GM19468 (cell line): ENCODE results near the gene ANO8.
"Not testable (repeated sequence)": the region's sequence is repeated elsewhere in the genome, so short reads cannot be mapped to it uniquely, and the experiment has no call there.

Experiments used
- ATAC-seq: cut with Tn5 transposase; IDR thresholded peaks from one replicate; pipeline ENCODE4 v1.9.1; 2021; ENCODE audit warnings: mild to moderate bottlenecking, moderate library complexity, moderate number of reproducible peaks; ENCODE audit not compliant: unreplicated experiment; ENCODE audit errors: extremely low read depth

The ANO8 gene

DNA sequence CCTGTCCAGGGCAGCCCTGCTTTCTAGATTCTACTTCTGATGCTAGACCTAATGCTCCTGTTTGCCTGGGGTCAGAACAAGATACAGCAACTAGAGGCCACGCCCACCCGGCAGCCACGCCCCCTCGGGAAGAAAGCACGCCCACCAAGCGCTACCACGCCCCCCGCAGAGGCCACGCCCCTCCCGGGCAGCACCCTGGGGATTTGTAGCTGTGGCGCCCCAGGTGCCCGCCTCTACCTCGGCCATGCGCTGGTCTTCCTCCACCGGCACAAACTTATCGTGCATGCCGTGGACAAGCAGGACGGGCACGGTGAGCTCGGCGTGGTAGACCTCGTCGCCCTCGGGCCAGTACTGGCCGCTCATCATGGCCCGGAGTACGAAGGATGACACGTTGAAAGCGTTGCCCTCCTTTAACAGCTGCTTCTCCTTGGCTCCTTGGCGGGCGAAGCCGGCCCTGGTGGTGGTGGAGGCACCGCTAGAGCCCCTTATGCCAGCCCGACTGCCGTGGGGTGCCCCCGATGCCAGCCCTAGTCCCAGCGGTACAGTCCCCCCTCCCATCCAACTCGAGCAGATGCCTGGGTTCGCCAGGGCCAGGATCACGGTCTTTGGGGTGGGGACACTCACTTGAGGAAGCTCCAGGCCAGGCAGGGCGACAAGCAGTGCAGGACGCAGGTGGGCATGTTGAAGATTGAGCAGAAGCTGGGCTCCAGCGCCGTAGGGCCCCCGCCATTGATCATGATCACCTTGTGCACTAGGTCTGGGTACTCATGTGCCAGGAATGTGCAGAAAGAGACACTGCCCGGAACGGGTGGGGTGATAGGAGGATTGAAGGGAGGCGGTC lies 40.4 kb downstream of the ANO8 start:
- no peak for ATAC-seq

DNA sequence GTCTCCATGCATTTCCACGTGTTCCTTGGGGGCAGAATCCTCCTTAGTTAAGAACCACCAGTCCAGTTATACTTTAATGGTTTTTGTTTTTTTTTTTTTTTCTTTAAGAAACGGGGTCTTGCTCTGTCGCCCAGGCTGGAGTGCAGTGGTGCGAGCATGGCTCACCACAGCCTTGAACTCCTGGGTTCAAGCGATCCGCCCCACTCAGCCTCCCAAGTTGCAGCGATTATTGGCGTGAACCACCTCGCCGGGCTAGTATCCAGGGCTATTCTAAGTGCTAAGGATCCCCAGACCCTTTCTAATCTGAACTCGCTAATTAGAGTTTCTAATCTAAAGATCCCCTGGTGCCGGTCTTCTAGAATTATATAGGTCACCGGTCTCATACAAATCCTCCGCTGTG lies 41.0 kb downstream of the ANO8 start:
- ATAC-seq = no peak

DNA sequence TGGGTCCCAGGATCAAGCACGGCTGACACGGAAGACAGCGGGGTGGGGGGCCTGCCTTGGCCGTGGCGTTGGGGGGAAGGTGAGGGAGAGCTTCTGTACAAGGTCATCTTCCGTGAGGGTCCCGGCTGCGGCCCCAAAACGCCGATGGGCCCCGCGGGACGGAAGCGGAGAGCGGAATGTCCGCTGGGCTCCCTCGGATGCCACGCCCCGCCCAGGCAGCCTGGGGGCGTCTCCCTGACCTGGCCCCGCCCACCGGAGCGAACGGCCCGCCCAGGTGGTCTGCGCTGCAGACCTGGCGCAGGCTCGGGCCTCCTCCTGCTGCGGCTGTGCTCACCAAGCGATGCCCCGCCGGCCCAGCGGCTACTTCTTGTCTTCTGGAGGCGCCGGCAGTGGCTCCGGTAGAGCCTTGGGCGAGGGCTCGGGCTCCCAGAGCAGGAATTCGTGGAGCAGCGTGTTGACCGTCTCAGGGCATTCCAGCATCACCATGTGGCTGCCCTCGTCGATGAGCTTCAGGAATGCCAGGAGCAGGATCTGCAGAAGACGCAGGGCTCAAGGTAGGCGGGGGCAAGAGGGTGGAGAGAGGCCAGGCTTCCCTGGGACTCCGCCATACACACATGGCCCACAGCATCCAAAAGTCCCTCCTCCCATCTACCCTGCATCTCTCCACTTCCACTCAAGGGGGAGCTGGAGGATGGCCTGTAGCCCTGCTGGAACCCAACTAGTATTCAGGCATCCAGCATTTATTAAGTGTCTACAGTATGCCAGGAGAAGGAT lies 42.2 kb downstream of the ANO8 start:
- ATAC-seq = no peak

DNA sequence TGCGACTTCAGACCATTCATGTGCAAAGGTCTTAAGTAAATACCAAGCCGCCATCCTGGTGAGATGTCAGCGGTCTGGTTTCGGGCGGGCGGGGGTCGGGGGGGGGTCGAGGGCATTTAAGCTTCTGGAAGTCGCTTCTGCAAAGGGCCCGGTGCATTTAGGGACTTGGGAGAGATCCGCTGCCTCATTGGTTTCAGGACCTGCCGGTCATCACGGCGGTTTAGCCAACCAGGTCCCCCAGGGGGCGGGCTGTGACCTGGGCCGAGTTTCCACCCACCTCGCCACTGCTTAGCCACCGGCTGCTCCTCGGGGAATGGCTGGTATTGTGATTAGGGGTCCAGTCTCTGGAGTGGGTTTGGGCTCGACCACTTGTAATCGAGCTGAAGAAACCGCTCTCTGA lies 45.2 kb downstream of the ANO8 start:
- ATAC-seq = no peak

DNA sequence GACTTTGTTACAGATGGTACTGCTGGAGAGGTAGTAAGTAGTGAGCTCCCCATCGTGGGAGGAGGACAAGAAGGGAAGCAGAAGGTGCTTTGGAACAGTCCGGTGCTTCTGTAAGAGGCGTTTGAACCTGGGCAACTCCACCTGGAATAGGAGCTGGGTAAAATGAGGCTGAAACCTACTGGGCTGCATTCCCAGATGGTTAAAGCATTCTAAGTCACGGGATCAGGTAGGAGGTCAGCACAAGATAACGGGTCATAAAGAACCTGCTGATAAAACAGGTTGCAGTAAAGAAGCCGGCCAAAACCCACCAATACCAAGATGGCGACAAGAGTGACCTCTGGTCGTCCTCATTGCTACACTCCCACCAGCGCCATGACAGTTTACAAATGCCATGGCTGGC lies 47.9 kb downstream of the ANO8 start:
- ATAC-seq = no peak

DNA sequence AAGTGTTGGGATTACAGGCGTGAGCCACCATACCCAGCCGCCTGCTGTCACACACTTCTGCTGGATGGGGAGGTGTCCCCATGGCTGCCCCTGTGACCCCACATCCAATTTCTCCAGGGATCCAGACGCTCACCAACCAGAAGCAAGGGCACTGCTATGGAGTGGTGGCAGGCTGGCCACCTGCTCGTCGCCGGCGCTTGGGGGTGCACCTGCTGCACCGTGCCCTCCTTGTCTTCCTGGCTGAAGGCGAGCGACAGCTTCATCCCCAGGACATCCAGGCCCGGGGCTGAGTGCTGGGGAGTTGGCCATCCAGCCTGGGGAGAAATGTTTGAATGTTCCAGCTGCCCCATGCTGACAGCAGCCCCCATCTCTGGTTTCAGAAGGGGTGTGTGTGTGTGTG lies 48.4 kb downstream of the ANO8 start:
- ATAC-seq = no peak

DNA sequence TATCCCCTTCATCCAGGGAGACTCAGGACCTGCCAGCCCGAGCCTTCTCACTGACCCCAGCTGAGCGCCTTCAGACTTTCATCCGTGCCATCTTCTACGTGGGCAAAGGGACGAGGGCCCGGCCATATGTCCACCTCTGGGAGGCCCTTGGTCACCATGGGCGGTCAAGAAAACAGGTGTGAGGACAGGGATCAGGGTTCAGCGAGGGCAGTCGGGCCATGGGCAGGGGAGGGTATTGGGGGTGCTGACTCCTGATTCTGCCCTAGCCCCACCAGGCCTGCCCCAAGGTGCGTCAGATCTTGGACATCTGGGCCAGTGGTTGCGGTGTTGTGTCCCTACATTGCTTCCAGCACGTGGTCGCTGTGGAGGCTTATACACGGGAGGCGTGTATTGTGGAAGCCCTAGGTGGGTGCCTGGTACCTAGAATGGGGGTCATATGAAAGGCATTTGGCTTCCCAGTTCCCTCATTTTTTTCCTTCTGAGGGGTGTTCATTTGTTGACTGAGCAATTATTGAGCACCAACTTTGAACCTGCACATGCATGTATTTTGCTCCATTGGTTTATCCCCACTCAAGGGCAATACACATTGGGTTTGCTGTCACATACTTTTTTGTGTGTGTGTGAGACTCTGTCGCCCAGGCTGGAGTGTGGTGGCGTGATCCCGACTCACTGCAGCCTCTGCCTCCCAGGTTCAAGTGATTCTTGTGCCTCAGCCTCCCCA lies 49.1 kb downstream of the ANO8 start:
- no peak for ATAC-seq

DNA sequence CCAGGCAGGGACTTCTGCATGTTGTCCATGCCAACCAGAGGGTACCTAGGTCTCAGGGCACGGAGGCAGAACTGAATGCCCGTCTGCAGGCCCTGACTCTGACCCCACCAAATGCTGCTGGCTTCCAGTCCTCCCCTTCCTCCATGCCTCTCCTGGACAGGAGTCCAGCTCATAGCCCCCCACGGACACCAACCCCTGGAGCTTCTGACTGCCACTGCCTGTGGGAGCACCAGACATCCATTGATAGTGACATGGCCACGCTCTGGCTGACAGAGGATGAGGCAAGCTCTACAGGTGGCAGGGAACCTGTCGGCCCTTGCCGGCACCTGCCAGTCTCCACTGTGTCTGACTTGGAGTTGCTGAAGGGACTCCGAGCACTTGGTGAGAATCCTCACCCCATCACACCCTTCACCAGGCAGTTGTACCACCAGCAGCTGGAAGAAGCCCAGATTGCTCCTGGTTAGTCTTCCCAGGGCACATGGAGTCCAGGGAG lies 51.1 kb downstream of the ANO8 start:
- ATAC-seq = no peak

DNA sequence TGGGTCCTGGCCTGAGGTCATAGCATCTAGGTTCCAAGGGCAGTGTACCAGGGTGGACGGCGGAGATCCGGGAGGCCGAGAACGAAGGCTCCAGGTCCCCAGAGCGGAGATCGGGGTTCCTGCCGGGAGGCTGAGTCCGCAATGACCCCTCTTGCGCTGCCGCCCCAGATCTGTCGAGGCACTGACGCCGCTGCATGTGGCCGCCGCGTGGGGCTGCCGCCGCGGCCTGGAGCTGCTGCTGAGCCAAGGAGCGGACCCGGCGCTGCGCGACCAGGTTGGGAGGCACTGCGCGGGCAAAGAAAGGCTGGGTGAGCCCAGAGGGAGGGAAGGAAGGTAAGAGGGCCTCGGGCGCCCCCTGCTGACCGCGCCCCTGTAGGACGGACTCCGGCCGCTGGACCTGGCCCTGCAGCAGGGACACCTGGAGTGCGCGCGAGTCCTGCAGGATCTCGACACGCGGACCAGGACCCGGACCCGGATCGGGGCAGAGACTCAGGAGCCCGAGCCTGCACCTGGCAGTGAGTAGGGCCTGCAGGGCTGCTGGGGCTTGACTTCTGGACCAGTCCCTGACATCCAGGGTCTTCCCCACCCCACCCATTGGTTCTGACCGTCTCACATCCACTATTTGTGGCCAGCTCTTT lies 52.0 kb downstream of the ANO8 start:
- ATAC-seq = no peak

DNA sequence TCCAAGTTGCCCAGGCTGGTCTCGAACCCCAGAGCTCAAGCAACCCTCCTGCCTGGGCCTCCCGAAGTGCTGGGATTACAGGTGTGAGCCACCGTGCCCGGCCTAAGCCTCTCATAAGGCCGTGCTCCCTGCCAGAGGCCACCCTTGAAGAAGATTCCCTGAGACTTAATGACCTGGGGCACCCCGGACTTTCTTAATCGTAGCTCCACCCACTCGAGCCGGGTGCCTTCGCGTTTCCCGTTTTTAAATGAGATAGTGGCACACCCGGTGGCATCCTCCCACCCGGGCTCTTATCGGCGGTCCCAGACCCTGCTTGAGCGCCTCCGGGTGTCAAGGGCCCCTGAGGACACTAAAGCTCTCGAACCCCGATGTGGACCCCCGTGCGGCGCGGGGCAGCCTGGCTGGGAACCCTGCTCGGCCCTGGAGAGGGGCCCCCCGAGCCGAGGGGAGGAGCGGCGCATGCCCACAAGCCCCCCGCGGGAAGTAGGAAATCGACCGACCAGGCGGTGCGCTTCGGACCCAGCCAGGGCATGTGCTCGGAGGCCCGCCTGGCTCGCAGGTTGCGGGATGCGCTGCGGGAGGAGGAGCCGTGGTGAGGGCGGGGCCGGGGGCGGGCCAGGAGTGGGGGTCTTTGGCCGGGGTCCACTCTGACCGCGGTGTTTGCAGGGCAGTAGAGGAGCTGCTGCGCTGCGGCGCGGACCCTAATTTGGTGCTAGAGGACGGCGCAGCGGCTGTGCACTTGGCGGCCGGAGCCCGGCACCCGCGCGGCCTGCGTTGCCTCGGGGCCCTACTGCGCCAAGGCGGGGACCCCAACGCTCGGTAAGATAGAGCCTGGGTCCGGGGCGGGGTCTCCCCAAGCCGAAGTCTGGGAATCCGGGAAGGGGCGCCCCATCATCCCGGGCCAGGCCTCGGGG lies 53.0 kb downstream of the ANO8 start, which contains the start of gene ANKLE1:
Gene ANKLE1, plus strand, starts transcription at position 511 of the 914 bp plus-strand sequence. Its CDS starts 20 bp downstream, at position 531.
- no peak for ATAC-seq

DNA sequence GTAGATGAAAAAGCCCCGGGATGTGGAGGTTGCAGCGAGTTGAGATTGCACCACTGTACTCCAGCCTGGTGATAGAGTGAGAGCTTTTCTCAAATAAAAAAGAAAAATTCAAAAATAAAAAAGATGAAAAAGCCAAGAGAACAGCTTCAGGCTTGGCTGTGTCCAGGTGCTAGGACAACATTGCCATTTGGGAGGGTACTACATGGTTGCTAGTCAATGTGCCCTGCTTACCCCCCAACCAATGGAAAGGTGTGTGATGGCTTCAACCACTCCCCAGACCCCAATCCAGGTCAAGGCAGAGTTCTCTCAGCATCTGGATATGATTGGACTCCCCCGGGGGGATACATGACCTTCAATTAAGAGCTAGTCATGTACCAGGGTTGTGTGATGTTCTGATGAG lies 55.2 kb downstream of the ANO8 start:
- no peak for ATAC-seq

DNA sequence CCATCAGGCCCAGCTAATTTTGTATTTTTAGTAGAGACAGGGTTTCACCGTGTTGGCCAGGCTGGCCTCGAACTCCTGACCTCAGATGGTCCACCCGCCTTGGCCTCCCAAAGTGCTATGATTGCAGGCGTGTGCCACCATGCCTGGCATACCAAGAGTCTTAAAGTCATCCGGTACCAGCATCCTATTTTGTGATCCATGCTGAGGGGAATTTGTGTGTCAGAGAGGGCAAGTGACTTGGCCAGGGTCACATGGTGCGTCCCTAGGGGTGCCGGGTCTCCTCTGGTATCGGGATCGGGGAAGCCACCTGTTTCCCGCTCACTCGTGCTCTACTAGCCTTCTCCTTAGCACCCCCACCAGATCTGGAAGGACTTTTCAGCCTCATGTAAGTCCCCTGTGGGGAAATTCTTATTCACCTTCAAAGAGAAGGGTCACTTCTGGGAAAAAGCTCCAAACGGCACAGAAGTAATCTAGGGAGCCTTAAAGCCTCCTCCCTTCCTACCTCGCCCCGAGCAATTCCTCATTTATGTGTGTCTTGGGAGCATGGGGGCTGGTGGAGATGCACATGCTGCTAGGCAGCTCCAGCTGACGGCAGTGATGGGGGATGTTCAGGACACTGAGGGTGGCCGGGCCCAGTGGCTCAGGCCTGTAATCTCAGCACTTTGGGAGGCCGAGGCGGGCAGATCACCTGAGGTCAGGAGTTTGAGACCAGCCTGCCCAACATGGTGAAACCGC lies 59.0 kb downstream of the ANO8 start:
- ATAC-seq = no peak

DNA sequence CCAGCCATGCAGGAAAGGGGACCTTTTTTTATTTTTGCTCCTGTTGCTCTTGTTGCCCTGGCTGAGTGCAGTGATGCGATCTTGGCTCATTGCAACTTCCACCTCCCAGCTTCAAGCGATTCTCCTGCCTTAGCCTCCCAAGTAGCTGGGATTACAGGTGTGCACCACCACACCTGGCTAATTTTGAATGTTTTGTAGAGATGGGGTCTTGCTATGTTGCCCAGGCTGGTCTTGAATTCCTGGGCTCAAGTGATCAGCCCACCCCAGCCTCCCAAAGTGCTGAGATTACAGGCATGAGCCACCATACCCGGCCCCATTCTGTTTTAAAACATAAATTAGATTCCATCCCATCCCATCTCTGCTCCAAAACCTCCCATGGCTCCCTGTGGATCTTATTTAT lies 59.8 kb downstream of the ANO8 start:
- ATAC-seq = not testable (repeated sequence)
